H9 (cell line): Measurements from ENCODE around the gene GFER. TPM values are rescaled to one million over a fixed set of nuclear protein-coding genes. Genes with fewer than 3 reads are reported as not detected.

Source experiments
- DNase-seq: peaks from one replicate; pipeline ENCODE4 v3.0.0-alpha.2; 2017
- H2AFZ ChIP-seq: one replicate; pipeline ENCODE4 v1.6.1; 2013; ENCODE audit warnings: mild to moderate bottlenecking, low read length, control low read depth, moderate library complexity
- H2AK5ac ChIP-seq: 2 replicates; pipeline ENCODE4 v1.6.1; 2013; ENCODE audit warnings: low read length, control low read depth, mixed read lengths; ENCODE audit not compliant: insufficient read length
- H2BK120ac ChIP-seq: one replicate; pipeline ENCODE4 v1.6.1; 2013; ENCODE audit warnings: low read depth, mild to moderate bottlenecking, low read length, control low read depth, inconsistent platforms; ENCODE audit not compliant: poor library complexity, severe bottlenecking
- H2BK12ac ChIP-seq: 2 replicates; pipeline ENCODE4 v1.6.1; 2013; ENCODE audit warnings: low read length, control low read depth, mixed read lengths, low read depth; ENCODE audit not compliant: insufficient read length
- H2BK15ac ChIP-seq: 2 replicates; pipeline ENCODE4 v1.6.1; 2013; ENCODE audit warnings: low read depth, low read length, control low read depth
- H2BK20ac ChIP-seq: one replicate; pipeline ENCODE4 v1.6.1; 2013; ENCODE audit warnings: low read depth, mild to moderate bottlenecking, low read length, control low read depth, inconsistent platforms; ENCODE audit not compliant: poor library complexity, severe bottlenecking
- H2BK5ac ChIP-seq: 2 replicates; pipeline ENCODE4 v1.6.1; 2013; ENCODE audit warnings: low read length, control low read depth, mixed read lengths; ENCODE audit not compliant: insufficient read length
- H3K14ac ChIP-seq: 2 replicates; pipeline ENCODE4 v1.6.1; 2013; ENCODE audit warnings: low read length, control low read depth; ENCODE audit not compliant: insufficient read depth
- H3K18ac ChIP-seq: 2 replicates; pipeline ENCODE4 v1.6.1; 2013; ENCODE audit warnings: low read depth, mild to moderate bottlenecking, mixed read lengths, low read length, control low read depth; ENCODE audit not compliant: insufficient read length
- H3K23ac ChIP-seq: 2 replicates; pipeline ENCODE4 v1.6.1; 2013; ENCODE audit warnings: low read length, control low read depth, mixed read lengths, low read depth; ENCODE audit not compliant: insufficient read length
- H3K23me2 ChIP-seq: 2 replicates; pipeline ENCODE4 v1.6.1; 2013; ENCODE audit warnings: low read depth, mild to moderate bottlenecking, mixed read lengths, low read length, control low read depth; ENCODE audit not compliant: insufficient read length, poor library complexity, severe bottlenecking
- H3K27ac ChIP-seq: 2 replicates; pipeline ENCODE4 v1.5.1; 2013; ENCODE audit warnings: low read length, control low read depth, mixed read lengths, low read depth; ENCODE audit not compliant: insufficient read length
- H3K27me3 ChIP-seq: 2 replicates; pipeline ENCODE4 v1.6.1; 2013; ENCODE audit warnings: low read length, control low read depth, inconsistent platforms; ENCODE audit not compliant: insufficient read depth
- H3K4ac ChIP-seq: 2 replicates; pipeline ENCODE4 v1.6.1; 2013; ENCODE audit warnings: low read depth, mild to moderate bottlenecking, control low read depth, inconsistent platforms, low read length, moderate library complexity
- H3K4me1 ChIP-seq: 2 replicates; pipeline ENCODE4 v1.6.1; 2013; ENCODE audit warnings: low read length, control low read depth, inconsistent platforms; ENCODE audit not compliant: insufficient read depth
- H3K4me2 ChIP-seq: 2 replicates; pipeline ENCODE4 v1.6.1; 2013; ENCODE audit warnings: low read length, control low read depth, mixed read lengths; ENCODE audit not compliant: insufficient read length, insufficient read depth
- H3K56ac ChIP-seq: 2 replicates; pipeline ENCODE4 v1.6.1; 2013; ENCODE audit warnings: low read depth, mild to moderate bottlenecking, mixed read lengths, low read length, control low read depth; ENCODE audit not compliant: insufficient read length
- H3K79me1 ChIP-seq: 2 replicates; pipeline ENCODE4 v1.6.1; 2013; ENCODE audit warnings: low read depth, mild to moderate bottlenecking, moderate library complexity, low read length, control low read depth, inconsistent platforms; ENCODE audit not compliant: insufficient read depth, poor library complexity, severe bottlenecking
- H3K79me2 ChIP-seq: 2 replicates; pipeline ENCODE4 v1.6.1; 2013; ENCODE audit warnings: low read length, control low read depth, inconsistent platforms; ENCODE audit not compliant: insufficient read depth
- H3K9ac ChIP-seq: 2 replicates; pipeline ENCODE4 v1.6.1; 2013; ENCODE audit warnings: low read length, control low read depth, mixed read lengths; ENCODE audit not compliant: insufficient read length; ENCODE audit errors: extremely low read depth
- H3K9me3 ChIP-seq: one replicate; pipeline ENCODE4 v1.6.1; 2013; ENCODE audit warnings: low read depth, low read length, inconsistent platforms; ENCODE audit not compliant: control insufficient read depth
- H3T11ph ChIP-seq: one replicate; pipeline ENCODE4 v1.6.1; 2013; ENCODE audit warnings: mild to moderate bottlenecking, low read length, control low read depth, inconsistent platforms
- H4K20me1 ChIP-seq: one replicate; pipeline ENCODE4 v1.6.1; 2013; ENCODE audit not compliant: control insufficient read depth, insufficient read length, insufficient read depth
- H4K5ac ChIP-seq: 2 replicates; pipeline ENCODE4 v1.6.1; 2013; ENCODE audit warnings: low read depth, mild to moderate bottlenecking, mixed read lengths, low read length, control low read depth; ENCODE audit not compliant: insufficient read length
- H4K8ac ChIP-seq: replicated peaks from 2 replicates; pipeline ENCODE4 v1.6.1; 2013; ENCODE audit warnings: low read length, control low read depth, mixed read lengths, low read depth; ENCODE audit not compliant: insufficient read length
- H4K91ac ChIP-seq: 2 replicates; pipeline ENCODE4 v1.6.1; 2013; ENCODE audit warnings: low read depth, mild to moderate bottlenecking, moderate library complexity, mixed read lengths, low read length, control low read depth; ENCODE audit not compliant: insufficient read length
- H3K27ac Mint-ChIP-seq, 3 experiments: 2 replicates in 2 of 3; 3 replicates in 1 of 3; pipeline ENCODE4 v1.8.0; 2020 to 2021; ENCODE audit warnings: mixed read lengths in 3 of 3, mild to moderate bottlenecking in 1 of 3, moderate library complexity in 1 of 3
- H3K27me3 Mint-ChIP-seq: 2 replicates; pipeline ENCODE4 v1.8.0; 2021; ENCODE audit warnings: low read depth, mild to moderate bottlenecking, moderate library complexity, mixed read lengths
- H3K36me3 Mint-ChIP-seq, 3 experiments: 2 replicates in 2 of 3; 3 replicates in 1 of 3; pipeline ENCODE4 v1.8.0; 2020 to 2021; ENCODE audit warnings: low read depth in 3 of 3, mixed read lengths in 3 of 3; ENCODE audit not compliant: insufficient read depth in 1 of 3
- H3K4me1 Mint-ChIP-seq, 2 experiments: 2 replicates each; pipeline ENCODE4 v1.8.0; 2020; ENCODE audit warnings: mixed read lengths in 2 of 2
- H3K4me3 Mint-ChIP-seq, 2 experiments: 2 replicates in 1 of 2; 3 replicates in 1 of 2; pipeline ENCODE4 v1.8.0; 2020 to 2021; ENCODE audit warnings: mild to moderate bottlenecking in 2 of 2, mixed read lengths in 2 of 2, moderate library complexity in 1 of 2
- H3K9me3 Mint-ChIP-seq, 2 experiments: 2 replicates in 1 of 2; 3 replicates in 1 of 2; pipeline ENCODE4 v1.8.0; 2020; ENCODE audit warnings: mild to moderate bottlenecking in 2 of 2, mixed read lengths in 2 of 2, moderate library complexity in 1 of 2
- WGBS: extraction: QIAGEN DNeasy Blood & Tissue Kit; methylation state at CpG from one replicate; pipeline ENCODE4 v1.1.7; 2013; ENCODE audit warnings: missing lambda C conversion rate, low lambda C conversion rate, mixed read lengths; ENCODE audit not compliant: insufficient read length; ENCODE audit errors: extremely low coverage; 5-methylcytosine and 5-hydroxymethylcytosine counted together
- total RNA-seq: library from RNA; stranded (reverse); gene quantifications from 2 replicates; pipeline ENCODE4 v1.2.1, GENCODE V29; 2021
- TF ChIP-seq, protein P1 (sequence below): fragments of 200-600 bp; sonication (generic); conservative IDR thresholded peaks from 3 replicates; pipeline ENCODE4 v1.8.0; 2021; ENCODE audit warnings: antibody characterized with exemption, mild to moderate bottlenecking

GFER gene
- total RNA-seq, 1 experiment from 2014 or later: 49.1 TPM

DNA sequence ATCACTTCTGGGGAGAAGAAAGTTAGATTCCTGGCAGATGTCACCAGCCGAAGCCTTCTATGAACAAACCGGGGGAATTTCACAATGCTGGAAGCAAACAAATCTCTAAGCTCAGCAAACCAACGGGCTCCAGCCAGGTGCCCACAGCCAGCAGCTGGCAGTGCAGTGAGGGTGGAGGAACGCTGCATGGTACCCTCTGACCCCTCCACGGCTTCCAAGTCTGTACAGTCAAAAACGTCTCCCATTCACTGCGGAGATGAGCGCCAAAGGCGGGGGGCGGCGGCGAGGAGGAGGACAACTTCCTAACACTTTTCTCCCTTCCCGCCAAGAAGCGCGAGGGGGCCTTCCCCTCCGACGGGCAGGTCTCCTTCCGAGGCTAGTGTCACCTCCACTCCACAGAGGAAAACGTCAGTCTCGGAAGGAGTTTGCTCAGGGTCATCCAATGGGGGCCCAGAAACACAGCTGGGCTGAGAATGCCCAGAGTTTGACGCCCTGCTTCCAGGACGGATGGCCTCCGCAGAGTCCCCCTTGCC, 24.7 kb downstream of the GFER start:
- Histone ChIP-seq H4K5ac (no peak overlapping the region), H3K27ac (no peak overlapping the region), H2BK12ac (no peak overlapping the region), H3K23me2 (peaks cover 11% of the 10 kb centered on the region), H2AK5ac (no peak overlapping the region), H2BK15ac (no peak overlapping the region), H4K91ac (no peak overlapping the region), H3K27me3 (no peaks in the 10 kb centered on the region), H2BK120ac (no peak overlapping the region), H3K4me2 (peak overlapping the region; percentile 73), H3K9ac (peak overlapping the region; percentile 77), H4K8ac (no peak overlapping the region), H3K79me1 (peaks cover 21% of the 10 kb centered on the region), H3K79me2 (peaks cover 26% of the 10 kb centered on the region; the same call in 1 of the 2 replicates), H3K18ac (no peak overlapping the region), H2BK20ac (no peak overlapping the region), H3K4me1 (peaks cover 6% of the 10 kb centered on the region; the same call in 1 of the 2 replicates), H2AFZ (no peak overlapping the region), H3T11ph (no peak overlapping the region), H3K14ac (no peak overlapping the region), H3K56ac (no peak overlapping the region), H2BK5ac (no peak overlapping the region), H3K23ac (no peak overlapping the region), H4K20me1 (no peaks in the 10 kb centered on the region), H3K9me3 (no peaks in the 10 kb centered on the region), H3K4ac (no peak overlapping the region)
- H3K4me3 Mint-ChIP-seq: peak overlapping the region; percentile 78 to 81
- no CpG with 5 or more reads among the region's 23 CpGs for whole genome bisulfite sequencing
- no peaks in the 10 kb centered on the region; a peak in 1 of 5 replicates for H3K9me3 Mint-ChIP-seq
- DNase-seq: no peak
- peaks cover 5 to 16% (median 12%) of the 10 kb centered on the region in 3 experiments for H3K36me3 Mint-ChIP-seq
- TF ChIP-seq, protein P1, sequence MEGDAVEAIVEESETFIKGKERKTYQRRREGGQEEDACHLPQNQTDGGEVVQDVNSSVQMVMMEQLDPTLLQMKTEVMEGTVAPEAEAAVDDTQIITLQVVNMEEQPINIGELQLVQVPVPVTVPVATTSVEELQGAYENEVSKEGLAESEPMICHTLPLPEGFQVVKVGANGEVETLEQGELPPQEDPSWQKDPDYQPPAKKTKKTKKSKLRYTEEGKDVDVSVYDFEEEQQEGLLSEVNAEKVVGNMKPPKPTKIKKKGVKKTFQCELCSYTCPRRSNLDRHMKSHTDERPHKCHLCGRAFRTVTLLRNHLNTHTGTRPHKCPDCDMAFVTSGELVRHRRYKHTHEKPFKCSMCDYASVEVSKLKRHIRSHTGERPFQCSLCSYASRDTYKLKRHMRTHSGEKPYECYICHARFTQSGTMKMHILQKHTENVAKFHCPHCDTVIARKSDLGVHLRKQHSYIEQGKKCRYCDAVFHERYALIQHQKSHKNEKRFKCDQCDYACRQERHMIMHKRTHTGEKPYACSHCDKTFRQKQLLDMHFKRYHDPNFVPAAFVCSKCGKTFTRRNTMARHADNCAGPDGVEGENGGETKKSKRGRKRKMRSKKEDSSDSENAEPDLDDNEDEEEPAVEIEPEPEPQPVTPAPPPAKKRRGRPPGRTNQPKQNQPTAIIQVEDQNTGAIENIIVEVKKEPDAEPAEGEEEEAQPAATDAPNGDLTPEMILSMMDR: no peak
- H3K27me3 Mint-ChIP-seq: no peaks in the 10 kb centered on the region; the same call in 1 of the 2 replicates
- H3K27ac Mint-ChIP-seq: no peak overlapping the region; a peak in 1 of 7 replicates
- peaks cover 22 to 36% of the 10 kb centered on the region in 2 experiments for H3K4me1 Mint-ChIP-seq
